Stimulated activated CD8-positive, alpha-beta memory T cell treated with anti-CD3 and anti-CD28 coated beads, Interleukin-2, amount 100 ng/mL, for 48 hours (primary cell): Measurements from ENCODE around the gene INPP5A.

Experiments
- DNase-seq, 2 donors: peaks; one replicate each; pipeline ENCODE4 v3.0.0-alpha.2; 2020; ENCODE audit warnings: low read depth in 2 of 2

INPP5A gene

DNA sequence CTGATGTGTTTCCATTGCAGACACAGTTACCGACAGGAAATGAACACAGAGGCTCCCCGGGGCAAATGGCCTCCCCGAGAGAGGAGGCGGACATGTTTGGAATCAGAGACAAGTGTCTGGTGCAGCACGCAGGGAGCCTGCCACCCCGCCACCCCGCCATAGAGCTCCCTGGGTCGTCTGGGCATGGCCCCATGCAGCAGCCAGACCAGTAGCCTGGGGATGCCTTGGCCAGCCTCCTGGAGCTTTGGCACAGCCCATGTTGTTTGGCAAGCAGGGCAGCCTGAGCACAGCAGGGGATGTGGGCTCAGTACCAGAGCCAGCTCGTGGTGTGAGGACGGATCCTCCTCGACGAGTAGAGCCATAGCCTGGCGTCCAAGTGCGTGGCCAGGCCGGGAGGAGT lies 167.6 kb downstream of the INPP5A start:
- DNase-seq = no peak

DNA sequence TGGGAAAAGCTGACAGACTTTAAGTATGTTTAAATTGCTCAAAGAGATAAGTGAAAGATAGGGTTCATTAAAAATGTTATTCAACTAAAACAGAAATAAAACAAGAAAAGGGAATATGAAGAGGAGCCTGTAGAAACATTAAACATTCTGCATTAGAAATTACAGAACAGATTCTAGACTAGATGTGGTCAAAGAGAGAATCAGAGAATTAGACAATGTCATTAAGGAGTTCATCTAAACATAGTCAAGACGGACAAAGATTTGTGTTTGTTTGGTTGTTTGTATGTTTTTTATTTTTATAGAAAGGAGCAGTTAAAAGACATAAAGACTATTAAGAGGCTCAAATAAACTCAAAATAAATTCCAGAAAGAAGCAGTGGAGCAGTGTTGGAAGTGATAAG lies 168.4 kb downstream of the INPP5A start:
- no peak for DNase-seq

DNA sequence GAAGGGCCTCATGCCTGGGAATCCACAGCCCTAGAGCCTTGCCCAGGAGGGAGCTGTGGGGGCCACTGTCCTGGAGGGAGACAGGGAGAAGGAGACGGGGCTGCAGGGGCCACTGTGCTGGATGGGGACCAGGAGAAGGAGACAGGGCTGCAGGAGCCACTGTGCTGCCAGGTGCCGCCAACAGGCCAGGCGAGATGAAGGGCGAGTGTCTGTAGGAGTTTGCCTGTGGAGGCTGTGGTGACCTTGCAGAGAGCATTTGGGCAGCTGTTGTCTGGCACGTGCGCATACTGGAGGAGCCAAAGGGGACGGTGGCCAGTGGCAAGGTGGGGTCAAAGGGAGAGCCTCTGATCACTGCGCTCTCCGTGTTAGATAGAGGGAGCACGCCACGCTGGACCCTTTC lies 169.1 kb downstream of the INPP5A start:
- DNase-seq = no peak

DNA sequence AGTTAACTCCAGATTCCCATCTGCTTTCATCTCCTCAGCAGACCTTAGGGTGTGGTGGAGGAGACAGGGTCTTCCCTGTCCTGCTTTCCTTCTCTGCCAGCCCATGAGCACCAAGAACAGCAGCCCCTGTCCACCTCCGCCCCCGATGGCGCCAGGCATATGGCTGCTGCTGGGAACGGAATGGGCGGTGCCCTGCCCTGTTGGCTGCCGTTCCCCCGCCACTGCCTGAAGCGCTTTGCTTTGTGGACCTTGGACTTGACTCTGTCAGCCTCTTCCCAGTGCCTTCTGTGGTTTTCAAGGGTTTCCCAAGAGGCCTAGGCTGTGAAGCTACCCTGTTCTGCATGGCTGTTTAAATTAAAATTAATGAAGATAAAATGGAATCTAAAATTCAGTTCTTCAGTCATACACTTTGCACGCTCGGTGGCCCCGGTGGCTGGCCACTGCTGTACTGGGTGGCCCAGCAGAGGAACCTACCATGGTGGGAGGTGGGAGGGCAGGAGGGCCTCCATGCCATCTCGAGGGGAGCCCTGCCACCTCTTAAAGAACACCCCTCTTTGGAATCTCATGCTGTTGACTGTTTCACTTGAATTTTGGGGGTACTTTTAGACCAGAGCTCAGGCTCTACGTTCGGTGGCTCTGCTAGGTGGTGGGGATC lies 169.7 kb downstream of the INPP5A start:
- no peak for DNase-seq

DNA sequence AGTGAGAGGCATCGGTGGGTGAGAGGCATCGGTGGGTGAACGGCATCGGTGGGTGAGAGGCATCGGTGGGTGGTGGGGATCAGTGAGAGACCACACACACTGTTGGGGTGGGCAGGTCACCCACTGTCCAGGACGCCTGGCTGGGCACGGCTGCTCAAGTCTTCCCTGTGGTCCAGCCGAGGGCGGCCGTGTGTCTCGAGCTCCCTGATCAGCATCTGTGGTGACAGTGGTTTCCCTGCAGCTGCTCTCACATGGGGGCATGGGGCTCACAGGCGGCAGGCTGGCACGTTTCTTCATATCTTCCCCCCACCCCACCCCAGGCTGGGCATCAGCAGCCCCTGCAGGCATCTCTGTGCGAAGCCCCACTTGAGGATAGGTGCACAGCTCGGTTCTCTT lies 170.2 kb downstream of the INPP5A start:
- no peak for DNase-seq

DNA sequence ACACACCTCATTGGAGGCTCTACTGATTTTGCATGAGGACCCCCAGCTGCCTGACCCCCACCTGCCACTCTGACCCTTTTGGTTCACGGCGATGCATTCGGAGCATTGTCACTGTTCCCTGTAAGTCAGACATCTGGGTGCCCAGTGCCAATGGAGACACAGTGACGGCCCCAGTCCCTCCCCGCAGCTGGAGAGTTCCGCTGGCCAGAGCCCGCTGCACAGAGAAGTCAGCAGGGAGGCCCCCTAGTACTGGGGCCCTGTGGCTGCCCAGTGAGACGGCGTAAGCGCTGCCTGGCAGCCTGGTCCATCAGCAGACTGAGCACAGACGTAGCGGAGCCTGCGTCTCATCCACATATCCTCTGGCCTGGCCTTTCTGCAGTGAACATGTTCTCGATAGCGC lies 170.9 kb downstream of the INPP5A start:
- DNase-seq = no peak

DNA sequence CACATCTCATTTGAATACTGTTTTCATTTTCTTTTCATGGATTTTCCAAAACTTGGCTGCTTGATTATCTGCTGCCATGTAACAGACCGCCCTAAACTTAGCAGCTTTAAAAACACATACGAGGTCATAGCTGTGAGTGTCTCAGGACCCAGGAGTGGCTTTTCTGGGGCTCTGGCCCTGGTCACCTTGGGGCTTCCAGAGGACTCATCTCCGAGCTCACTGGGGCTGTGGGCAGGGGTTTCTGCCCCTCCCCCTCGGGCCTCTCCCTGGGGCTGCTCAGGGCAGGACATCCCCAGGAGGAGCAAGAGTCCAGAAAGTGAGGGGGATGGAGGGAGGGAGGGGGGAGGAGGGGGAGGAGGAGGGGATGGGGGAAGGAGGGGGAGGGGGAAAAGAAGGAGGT lies 171.3 kb downstream of the INPP5A start:
- DNase-seq = no peak

DNA sequence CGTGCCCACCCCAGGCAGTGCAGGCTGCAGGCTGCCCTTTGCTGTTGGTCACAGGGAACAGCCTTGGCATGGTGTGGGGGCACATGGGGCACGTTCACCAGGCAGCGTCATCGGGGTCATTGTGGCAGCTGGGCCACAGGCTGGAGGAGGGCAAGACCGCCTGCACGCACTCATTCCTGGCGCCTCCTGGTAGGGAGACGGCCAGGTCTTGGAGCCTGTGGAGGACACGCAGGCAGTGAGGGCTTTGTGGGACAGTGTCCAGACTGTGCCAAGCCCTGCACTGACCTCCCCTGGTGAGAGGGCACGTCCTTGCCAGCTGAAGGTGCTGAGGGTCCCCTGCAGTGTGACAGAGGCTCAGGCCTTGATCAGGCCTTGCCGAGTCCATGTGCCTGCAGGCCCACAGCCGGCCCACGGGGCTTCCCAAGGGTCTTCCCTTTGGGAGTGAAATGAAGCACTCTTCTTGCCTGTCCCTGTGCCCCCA lies 171.9 kb downstream of the INPP5A start:
- no peak for DNase-seq

DNA sequence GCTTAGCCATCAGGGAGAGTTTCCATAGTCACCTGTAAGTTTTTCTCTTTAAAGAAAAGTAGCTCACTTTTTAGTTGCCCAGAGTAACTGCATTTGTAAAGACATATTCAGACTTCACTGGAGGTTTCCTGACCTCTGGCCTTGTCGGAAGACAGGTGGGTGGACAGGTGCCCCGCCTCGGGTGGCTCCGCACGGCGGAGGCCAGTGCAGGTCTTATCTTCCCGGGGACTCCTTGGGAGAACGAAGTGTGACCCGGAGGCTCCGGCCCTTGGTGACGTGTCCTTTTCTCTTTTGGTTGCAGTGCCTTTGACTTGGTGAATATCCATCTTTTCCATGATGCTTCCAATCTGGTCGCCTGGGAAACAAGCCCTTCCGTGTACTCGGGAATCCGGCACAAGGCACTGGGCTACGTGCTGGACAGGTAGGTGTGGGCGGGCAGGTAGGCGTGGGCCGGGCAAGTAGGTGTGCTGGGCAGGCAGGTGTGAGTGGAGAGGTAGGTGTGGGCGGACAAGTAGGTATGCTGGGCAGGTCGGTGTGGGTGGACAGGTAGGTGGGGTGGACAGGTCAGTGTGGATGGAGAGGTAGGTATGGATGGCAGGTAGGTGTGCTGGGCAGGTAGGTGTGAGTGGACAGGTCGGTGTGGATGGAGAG lies 172.6 kb downstream of the INPP5A start:
- DNase-seq = no peak

DNA sequence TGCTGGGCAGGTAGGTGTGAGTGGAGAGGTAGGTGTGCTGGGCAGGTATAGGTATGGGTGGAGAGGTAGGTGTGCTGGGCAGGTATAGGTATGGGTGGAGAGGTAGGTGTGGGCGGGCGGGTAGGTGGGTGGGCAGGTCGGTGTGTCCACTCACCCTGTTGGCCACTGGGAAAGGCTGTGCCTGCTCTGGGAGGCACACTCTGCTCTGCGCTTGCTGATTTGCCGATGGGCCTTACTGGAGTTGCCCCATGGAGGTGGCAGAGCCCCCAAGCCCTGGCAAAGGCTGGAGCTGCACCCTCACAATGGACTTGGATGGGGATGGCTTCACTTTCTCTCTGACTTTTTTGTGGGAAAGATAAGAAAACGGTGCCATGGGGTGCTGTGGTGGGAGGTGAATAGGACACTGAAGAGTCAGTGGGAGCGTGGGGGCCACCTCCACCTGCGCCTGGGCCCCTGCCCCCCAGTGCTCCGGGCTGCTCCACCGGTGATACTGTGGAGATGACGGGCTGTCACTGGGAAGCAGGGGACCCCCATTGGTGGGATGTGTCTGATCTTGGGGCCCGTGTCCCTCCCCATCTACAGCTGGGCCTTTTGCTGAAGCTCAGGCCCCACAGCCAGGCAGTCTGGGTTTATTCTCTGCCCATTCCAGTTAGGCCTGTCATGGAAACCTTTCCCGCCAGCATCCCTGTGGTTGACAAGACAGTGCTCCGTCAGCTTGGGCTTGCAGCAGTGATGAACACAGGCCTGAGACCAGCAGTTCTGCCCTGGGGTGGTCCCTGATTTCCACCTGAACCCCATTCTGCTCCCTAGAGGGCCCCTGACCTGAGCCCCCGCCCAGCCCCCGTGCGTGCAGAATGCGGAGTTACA lies 173.4 kb downstream of the INPP5A start:
- no peak for DNase-seq

DNA sequence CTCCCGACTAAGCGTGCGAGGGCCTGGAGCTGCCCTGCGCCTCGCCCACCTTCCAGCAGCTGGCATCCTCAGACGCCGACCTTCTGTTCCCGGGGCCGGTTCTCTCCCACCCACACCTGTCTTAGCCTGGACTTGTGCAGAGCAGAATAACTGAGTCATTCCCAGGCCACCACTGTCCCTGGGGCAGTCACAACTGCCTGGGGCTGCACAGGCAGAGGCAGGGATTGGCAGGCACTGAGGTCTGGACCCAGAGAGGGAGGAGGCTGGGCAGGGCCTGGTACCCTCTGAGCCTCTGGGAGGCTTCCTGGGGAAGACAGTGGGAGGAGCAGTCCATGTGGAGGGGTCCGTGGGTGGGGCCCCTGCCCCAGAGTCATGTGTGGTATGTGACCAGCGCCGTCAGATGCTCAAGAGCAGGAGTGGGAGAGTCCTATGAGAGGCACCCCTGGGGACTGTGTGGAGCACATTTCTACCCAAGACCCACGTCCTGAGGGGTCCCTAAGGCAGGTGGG lies 174.1 kb downstream of the INPP5A start:
- no peak for DNase-seq

DNA sequence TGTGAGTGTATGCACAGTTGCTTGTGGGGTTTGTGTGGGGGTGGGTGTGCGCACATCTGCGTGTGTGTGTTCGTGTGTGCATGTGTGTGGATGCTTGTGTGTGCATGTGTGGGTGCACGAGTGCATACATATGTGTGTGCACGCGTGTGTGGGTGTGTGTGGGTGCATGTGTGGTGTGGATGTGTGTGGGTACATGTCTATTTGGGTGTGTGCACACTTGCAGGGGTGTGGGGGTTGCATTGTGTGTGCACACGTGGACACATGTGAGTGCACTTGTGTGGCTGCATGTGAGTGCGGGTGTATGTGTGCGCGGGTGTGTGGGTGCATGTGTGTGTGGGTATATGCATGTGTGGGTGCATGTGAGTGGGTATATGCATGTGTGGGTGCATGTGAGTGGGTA lies 174.7 kb downstream of the INPP5A start:
- DNase-seq = no peak

DNA sequence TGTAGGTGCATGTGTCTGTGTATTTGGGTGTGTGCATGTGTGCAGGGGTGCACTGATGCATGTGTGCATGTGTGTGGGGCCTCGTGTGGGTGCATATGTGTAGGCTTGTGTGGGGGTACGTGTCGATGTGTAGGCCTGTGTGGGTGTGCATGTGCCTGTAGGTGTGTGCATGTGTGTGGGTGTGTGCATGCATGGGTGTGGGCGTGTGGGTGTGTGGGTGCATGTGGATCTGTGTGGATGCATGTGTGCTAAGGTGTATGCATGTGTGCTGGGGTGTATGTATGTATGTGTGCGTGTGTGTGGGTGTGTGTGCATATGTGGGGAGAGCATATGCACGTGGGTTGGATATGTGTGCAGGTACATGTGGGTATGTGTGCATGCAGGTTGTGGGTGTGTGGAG lies 175.2 kb downstream of the INPP5A start:
- no peak for DNase-seq

DNA sequence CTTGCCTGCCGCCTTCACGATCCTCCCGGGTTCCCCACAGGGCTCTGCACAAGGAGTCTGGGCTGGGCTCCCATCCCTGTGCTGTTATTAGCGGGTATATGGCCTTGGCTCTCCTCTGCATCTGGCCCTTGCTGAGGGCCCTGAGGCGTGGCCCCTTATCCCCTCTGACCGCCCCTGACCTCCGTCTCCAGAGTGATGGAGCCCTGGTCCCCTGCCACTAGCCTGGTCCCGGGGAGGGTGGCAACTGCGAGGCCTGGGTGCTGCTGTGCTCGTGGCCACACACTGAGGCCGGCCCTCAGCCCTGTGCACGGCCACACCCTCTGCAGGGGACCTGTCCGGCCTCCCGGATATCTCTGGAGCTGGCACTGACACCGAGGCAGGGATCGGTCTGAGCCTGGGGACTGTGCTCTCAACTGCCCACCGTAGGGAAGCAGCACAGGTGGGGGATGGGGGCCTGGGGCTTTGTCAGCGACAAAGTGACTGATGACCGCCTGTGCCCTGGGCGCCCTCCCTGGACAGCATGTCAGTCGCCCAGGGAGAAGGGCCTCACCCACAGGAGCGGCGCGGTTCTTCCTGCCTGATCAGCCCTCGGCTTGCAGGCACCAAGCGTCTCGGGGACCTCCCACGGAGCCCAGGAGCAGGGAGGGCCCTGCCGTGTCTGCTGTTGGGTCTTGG lies 176.0 kb downstream of the INPP5A start:
- DNase-seq = no peak

DNA sequence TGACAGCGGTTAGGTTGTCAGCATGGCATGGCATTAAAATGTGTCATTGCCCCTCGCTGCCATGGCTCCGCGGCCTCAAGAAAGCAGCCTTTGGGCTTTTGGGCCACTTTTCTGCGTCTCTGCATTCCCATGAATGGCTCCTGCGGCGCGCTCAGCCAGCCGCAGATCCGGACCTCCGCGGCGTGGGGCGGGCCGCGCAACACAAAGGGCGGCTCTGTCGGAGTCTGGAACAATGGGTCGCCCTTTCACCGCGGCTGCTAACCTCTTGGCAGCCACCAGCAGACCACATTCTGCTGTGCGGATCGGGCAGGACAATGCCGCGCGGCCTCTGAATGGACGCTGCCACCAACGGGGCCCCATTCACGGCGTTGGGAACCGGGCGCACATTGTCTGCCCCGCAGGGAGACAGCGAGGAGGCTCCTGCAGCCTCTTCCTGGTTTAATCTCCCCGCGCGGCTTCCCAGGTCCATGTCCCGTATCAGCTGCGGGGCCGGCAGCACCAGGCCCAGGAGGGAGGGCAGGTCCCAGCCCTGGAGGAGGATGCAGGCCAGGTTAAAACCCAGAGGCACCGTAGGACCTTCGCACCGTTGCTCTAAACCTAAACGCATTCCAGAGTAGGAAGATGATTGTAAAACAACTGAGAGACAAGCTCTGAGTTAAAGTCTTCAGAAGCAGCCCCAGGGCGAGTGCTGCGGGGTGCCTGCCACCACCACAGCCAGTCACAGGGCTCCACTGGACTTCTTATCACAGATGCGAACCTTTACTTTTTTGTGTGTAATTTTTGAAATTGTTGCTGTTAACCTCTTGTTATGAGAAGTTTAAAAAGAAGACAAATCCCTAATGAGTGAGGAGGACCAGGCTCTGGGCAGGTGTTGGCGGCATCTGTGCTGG lies 176.8 kb downstream of the INPP5A start:
- DNase-seq = no peak

DNA sequence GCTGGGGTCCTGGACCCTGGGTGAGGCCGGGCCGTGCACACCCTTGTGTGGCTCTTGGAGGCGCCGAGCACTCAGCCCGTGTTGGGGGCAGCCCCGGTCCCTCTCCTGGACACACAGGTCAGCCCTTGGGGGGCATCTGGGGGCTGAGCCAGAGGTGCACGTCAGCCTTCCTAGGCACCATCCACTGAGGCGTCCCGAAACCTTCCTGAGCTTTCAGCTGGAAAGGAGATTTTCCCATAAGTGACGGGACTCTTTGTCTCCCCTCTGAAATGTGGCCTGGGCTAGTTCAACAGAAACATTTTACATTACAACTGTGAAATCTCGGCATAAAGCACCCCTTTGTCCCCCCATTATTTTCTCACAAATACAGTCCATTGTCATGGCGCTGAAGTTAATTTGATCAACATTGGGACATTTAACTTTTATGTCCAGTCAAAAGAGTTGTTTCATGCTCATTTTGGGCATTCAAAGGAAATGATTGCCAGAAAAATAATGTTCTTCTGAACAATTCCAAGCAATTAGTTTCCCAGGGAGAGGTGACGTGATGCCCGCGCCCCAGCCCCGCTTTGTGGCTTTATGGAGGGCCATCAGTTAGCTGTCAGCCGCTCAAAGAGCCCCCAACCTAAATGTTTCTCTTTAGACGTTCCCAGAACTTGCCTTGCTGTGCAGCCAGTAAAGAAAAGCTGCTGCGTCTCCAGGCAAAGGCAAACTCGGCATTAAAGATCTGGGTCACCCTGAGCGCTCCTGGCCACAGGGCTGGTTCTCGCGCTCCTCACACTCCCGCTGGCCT lies 177.6 kb downstream of the INPP5A start:
- DNase-seq = no peak

DNA sequence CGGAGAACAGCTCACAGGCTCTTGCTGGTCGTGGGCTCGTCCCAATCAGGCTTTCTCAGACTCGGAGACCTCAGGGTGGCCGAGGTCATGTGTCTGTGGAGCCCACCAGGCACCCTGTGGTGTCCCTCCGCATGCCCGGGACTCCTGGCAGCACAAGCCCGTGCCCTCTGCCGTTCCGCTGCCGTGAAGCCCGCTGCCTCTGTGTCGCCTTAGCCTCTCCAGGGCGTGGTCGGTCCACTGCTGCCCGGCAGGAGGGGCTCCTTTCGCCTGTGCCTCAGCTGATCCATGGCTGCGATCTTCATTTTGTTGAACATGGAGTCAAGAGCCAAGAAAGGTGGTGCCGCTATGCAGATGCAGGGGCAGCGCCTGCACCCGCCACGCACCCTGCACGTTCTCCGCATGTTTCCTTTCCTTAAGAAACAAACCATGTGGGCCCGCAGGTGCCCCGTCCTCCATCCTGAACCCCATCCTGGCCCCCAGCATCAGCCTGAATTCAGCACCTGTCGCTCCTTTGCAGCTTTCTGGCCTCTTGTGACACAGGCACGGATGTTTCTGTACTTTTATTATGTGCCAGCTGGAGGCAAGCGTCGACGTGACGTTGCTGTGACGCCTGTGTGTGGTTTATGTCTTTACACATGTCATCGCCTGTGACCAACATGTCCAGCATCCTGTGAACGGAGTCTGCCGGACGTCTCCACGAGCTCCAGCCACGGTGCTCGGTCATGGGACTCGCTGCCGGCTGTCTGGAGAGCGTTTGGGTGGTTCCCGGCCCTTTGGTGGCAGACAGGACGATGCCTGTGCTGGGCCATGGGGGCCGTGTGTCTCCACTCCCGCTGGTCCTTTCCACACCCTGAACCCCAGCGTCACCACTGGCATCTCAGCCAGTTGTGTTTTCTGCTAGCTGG lies 178.4 kb downstream of the INPP5A start:
- no peak for DNase-seq

DNA sequence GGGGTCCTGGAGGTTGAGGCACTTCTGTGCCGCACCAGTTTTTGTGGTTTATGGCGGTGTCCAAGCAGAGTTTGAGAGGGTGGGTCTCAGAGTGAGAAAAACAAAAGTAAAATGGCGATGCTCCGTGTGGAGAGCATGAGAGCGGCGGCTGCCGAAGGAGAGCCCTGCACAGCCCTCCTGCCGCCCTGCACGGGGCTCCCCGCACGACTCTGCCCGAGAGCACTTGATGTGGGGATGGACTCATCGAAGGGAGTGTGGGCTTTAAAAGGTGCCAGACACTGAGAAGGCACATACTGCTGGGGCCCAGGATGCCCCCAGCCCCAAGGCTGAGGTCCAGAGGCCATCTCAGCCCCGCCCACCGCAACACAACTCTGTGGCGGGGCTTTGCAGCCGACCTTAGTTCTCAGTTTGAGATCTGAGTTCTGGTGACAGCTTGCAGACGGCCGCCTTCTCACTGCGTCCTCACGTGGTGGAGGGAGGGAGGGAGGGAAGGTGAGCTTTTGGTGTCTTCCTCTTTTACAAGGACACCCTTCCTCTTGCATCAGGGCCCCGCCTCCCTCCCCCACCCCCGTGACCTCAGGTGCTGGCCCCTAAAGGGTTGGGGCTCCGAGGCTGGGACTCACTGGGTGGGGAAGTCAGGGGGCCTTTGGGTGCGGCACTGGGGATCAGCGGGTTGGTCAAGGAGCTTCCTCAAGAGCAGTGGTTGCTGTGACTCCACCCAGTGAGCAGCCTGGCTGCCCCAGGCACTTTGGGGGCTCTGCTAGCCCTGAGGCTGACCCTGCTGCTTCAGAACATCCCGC lies 179.3 kb downstream of the INPP5A start:
- no peak for DNase-seq
